ENCODE measurements around the gene APOE. TPM values are rescaled to one million over a fixed set of nuclear protein-coding genes. Genes with fewer than 3 reads are reported as not detected.
"Not testable (repeated sequence)": the region's sequence is repeated elsewhere in the genome, so short reads cannot be mapped to it uniquely, and the experiment has no call there.

Gene APOE
- polyA plus RNA-seq, 2 of the 4 experiments (the other 2 are of a cell fraction): 12.5 to 31.9 TPM

DNA sequence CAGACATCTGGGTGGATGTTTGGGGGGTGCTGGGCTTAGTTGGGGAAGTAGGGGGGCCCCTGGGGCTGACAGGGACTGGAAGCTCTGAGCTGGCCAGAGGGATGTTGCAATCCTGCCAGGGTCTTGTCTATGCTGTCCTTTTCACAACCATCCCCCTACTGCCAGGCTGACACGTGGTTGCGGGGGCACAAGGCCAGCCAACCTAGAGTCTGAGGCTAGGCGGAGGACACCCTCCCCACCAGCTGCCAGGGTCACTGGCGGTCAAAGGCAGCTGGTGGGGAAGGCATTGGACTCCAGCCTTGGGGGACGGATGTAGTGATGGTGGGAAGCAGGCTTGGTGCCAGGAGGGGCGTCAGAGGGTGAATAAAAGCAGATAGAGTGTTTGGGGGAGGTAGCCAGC is 7.3 kb downstream of the APOE start:
- H3K4me1 ChIP-seq: peaks cover 36% of the 10 kb centered on the region
- FAIRE-seq: no peak
- CTCF ChIA-PET: interaction anchor here (1.6 to 18.1 kb wide), 5 partner anchors 9 to 38 kb away, joined by 3 to 303 read pairs (median 13); partner anchors contain the start of gene CLPTM1
- TF ChIP-seq RAD21 (conservative IDR thresholded peaks at IDR 0.05 in 1 of 2, IDR thresholded peaks at IDR 0.05 in 1 of 2): no peak
- TF ChIP-seq CEBPB (IDR thresholded peaks at IDR 0.05): peak in 1 of 2 experiments; percentile 50; a peak in 1 of 4 replicates
- WGBS (ENCODE audit: missing lambda C conversion rate): 89% methylated on average over 6 of the region's 6 CpGs
- H3K4me3 ChIP-seq: no peak overlapping the region
- H3K27ac ChIP-seq: peak overlapping the region in 1 of 2 experiments; percentile 92; a peak in 4 of 6 replicates
- H3K4me2 ChIP-seq: no peak overlapping the region; the same call in 2 of the 3 replicates
- DNase-seq (ENCODE audit: low read depth in 1 of 2, low spot score in 1 of 2): no peak
- no peak for ATAC-seq
- H3K9me3 ChIP-seq: no peaks in the 10 kb centered on the region
- POLR2A ChIA-PET: no interaction called here

DNA sequence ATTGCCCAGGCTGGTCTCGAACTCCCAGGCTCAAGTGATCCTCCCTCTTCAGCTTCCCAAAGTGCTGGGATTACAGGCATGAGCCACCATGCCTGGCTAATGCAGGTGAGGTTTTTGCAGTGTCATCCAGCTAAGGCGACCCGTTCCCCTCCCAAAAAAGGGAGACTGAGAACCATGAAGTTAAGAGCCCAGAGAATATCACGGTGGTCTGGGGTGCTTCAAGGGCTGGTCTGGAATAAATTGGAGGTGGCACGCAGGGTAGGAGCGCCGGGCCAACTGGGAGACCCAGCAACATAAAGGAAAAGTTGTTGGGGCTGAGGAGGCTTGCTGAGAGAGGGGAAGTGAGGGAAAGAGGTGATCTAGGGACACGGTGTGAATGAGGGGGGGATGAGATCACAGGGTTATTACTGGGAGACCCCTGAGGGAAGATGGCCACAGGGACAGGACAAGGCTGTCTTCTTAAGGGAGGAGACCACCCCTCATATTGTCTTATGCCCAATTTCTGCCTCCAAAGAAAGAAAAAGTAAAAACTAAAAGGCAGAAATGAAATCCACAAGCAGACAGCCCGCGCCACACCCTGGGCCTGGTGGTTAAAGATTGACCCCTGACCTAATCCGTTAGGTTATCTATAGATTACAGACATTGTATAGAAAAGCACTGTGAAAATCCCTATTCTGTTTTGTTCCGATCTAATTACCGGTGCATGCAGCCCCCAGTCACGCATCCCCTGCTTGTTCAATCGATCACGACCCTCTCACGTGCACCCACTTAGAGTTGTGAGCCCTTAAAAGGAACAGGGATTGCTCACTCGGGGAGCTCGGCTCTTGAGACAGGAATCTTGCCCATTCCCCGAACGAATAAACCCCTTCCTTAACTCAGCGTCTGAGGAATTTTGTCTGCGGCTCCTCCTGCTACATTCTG is 8.2 kb downstream of the APOE start:
- Histone ChIP-seq H3K4me3 (peak overlapping the region; percentile 51), H3K4me2 (peak overlapping the region; percentile 91), H3K4me1 (peaks cover 36% of the 10 kb centered on the region), H3K27ac (peak overlapping the region; percentile 85 to 92)
- TF ChIP-seq MAFK (IDR thresholded peaks at IDR 0.05; ENCODE audit: partially characterized antibody) (peak; percentile 82), HOXB5 (CRISPR knock-in tag; IDR thresholded peaks at IDR 0.05) (0 out of 2 replicates have a peak, but pooled peaks have one; percentile 33)
- TF ChIP-seq, protein P1, sequence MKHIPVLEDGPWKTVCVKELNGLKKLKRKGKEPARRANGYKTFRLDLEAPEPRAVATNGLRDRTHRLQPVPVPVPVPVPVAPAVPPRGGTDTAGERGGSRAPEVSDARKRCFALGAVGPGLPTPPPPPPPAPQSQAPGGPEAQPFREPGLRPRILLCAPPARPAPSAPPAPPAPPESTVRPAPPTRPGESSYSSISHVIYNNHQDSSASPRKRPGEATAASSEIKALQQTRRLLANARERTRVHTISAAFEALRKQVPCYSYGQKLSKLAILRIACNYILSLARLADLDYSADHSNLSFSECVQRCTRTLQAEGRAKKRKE (CRISPR knock-in tag; IDR thresholded peaks at IDR 0.05; ENCODE audit: low read depth): 0 out of 2 replicates have a peak, but pooled peaks have one; percentile 19
- ChIA-PET CTCF (interaction anchor here (1.6 to 18.1 kb wide), 4 partner anchors 10 to 37 kb away, joined by 3 to 303 read pairs (median 32); partner anchors contain the start of gene CLPTM1), POLR2A (interaction anchor here (0.6 kb wide), 1 partner anchor 15 kb away, joined by 3 read pairs; no protein-coding TSS in a partner anchor)
- WGBS (ENCODE audit: missing lambda C conversion rate): 37% methylated on average over 23 of the region's 23 CpGs
- FAIRE-seq, H3K9me3 ChIP-seq, ATAC-seq: not testable (repeated sequence)
- DNase-seq (ENCODE audit: low read depth in 1 of 2, low spot score in 1 of 2): peak in 1 of 2 experiments; percentile 41

DNA sequence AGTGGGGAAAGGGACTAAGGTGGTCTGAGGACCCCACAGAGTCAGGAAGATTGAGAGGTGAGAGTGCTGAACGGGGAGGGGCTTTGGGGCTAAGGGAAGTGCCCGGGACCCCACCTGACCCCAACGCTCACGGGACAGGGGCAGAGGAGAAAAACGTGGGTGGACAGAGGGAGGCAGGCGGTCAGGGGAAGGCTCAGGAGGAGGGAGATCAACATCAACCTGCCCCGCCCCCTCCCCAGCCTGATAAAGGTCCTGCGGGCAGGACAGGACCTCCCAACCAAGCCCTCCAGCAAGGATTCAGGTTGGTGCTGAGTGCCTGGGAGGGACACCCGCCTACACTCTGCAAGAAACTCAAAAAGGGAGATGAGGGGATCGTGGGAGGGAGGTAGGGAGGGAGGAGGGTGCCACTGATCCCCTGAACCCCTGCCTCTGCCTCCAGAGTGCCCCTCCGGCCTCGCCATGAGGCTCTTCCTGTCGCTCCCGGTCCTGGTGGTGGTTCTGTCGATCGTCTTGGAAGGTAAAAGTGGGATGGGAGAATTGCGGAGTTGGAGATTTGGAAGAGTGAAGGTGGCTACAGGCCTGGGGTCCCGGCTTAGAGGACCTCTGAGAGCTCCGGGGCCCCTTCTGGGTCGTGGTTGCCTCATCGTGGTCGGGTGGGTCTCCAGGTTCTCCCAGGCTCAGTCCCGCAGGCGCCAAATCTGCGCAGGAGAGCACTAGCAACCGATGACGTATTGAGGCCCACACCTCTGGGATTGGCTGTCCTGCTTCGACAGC is 9.0 kb downstream of the APOE start, which contains the start of gene APOC1:
APOC1 (plus strand) TSS at position 176 of the 774 bp plus-strand sequence; CDS start at position 460, 284 bp downstream.
- peak; percentile 90 for FAIRE-seq
- ChIA-PET POLR2A (interaction anchor here (0.6 to 1.2 kb wide), 7 partner anchors 10 to 415 kb away, joined by 3 to 7 read pairs (median 5); partner anchors contain the start of genes CLPTM1, TOMM40 and ZNF180), CTCF (interaction anchor here (0.6 to 18.1 kb wide), 6 partner anchors 11 to 231 kb away, joined by 3 to 303 read pairs (median 10); partner anchors contain the start of gene CLPTM1)
- peak; percentile 92 for ATAC-seq
- Histone ChIP-seq H3K27ac (peak within 1 kb of the TSS; percentile 85 to 92), H3K4me1 (peaks cover 36% of the 10 kb centered on the region), H3K4me2 (peak within 1 kb of the TSS; percentile 91), H3K4me3 (peak within 1 kb of the TSS; percentile 51)
- H3K9me3 ChIP-seq: not testable (repeated sequence)
- WGBS (ENCODE audit: missing lambda C conversion rate): 1% methylated on average over 28 of the region's 28 CpGs
- TF ChIP-seq CEBPB (IDR thresholded peaks at IDR 0.05) (peak in 1 of 2 experiments; percentile 16; a peak in 1 of 4 replicates), JUN (IDR thresholded peaks at IDR 0.05) (peak in 1 of 2 experiments; percentile 50; a peak in 1 of 5 replicates), POLR2A (IDR thresholded peaks at IDR 0.05; ENCODE audit: low read length) (peak; percentile 55), RFX5 (IDR thresholded peaks at IDR 0.05) (peak; percentile 100)
- TF ChIP-seq, protein P2, sequence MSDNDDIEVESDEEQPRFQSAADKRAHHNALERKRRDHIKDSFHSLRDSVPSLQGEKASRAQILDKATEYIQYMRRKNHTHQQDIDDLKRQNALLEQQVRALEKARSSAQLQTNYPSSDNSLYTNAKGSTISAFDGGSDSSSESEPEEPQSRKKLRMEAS (IDR thresholded peaks at IDR 0.05): peak; percentile 80
- peak; percentile 94 to 98 for DNase-seq (ENCODE audit: low read depth in 1 of 2, low spot score in 1 of 2)

DNA sequence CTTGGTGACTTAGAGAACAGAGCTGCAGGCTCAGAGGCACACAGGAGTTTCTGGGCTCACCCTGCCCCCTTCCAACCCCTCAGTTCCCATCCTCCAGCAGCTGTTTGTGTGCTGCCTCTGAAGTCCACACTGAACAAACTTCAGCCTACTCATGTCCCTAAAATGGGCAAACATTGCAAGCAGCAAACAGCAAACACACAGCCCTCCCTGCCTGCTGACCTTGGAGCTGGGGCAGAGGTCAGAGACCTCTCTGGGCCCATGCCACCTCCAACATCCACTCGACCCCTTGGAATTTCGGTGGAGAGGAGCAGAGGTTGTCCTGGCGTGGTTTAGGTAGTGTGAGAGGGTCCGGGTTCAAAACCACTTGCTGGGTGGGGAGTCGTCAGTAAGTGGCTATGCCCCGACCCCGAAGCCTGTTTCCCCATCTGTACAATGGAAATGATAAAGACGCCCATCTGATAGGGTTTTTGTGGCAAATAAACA is 18.7 kb downstream of the APOE start:
- Histone ChIP-seq H3K4me3 (no peak overlapping the region), H3K4me1 (peaks cover 15% of the 10 kb centered on the region; the same call in 2 of the 3 replicates), H3K9me3 (no peaks in the 10 kb centered on the region), H3K4me2 (peak overlapping the region; percentile 34; the same call in 2 of the 3 replicates), H3K27ac (peak overlapping the region in 1 of 2 experiments; percentile 44; a peak in 2 of 6 replicates)
- ChIA-PET CTCF (interaction anchor here (0.6 to 3.4 kb wide), 5 partner anchors 12 to 27 kb away, joined by 4 to 22 read pairs (median 4); no protein-coding TSS in a partner anchor), POLR2A (interaction anchor here (0.6 to 0.8 kb wide), 3 partner anchors 9 to 314 kb away, joined by 3 to 7 read pairs (median 7); partner anchors contain the start of gene APOE)
- DNase-seq (ENCODE audit: low read depth in 1 of 2, low spot score in 1 of 2) (peak in 1 of 2 experiments; percentile 38), ATAC-seq (peak; percentile 3 to 8; a peak in 2 of 6 replicates), FAIRE-seq (no peak)
- WGBS (ENCODE audit: missing lambda C conversion rate): 58% methylated on average over 8 of the region's 8 CpGs
- TF ChIP-seq EP300 (IDR thresholded peaks at IDR 0.05) (no peak), RFX5 (IDR thresholded peaks at IDR 0.05) (no peak), TP53 (CRISPR knock-in tag; IDR thresholded peaks at IDR 0.05) (no peak), ZFP36 (IDR thresholded peaks at IDR 0.05; ENCODE audit: borderline replicate concordance, partially characterized antibody) (no peak), MYC (IDR thresholded peaks at IDR 0.05; ENCODE audit: borderline replicate concordance, low read length) (no peak), BHLHE40 (IDR thresholded peaks at IDR 0.05; ENCODE audit: low read depth, low read length) (no peak), PHF8 (IDR thresholded peaks at IDR 0.05; ENCODE audit: borderline replicate concordance, low read depth) (no peak)
- TF ChIP-seq, protein P3, sequence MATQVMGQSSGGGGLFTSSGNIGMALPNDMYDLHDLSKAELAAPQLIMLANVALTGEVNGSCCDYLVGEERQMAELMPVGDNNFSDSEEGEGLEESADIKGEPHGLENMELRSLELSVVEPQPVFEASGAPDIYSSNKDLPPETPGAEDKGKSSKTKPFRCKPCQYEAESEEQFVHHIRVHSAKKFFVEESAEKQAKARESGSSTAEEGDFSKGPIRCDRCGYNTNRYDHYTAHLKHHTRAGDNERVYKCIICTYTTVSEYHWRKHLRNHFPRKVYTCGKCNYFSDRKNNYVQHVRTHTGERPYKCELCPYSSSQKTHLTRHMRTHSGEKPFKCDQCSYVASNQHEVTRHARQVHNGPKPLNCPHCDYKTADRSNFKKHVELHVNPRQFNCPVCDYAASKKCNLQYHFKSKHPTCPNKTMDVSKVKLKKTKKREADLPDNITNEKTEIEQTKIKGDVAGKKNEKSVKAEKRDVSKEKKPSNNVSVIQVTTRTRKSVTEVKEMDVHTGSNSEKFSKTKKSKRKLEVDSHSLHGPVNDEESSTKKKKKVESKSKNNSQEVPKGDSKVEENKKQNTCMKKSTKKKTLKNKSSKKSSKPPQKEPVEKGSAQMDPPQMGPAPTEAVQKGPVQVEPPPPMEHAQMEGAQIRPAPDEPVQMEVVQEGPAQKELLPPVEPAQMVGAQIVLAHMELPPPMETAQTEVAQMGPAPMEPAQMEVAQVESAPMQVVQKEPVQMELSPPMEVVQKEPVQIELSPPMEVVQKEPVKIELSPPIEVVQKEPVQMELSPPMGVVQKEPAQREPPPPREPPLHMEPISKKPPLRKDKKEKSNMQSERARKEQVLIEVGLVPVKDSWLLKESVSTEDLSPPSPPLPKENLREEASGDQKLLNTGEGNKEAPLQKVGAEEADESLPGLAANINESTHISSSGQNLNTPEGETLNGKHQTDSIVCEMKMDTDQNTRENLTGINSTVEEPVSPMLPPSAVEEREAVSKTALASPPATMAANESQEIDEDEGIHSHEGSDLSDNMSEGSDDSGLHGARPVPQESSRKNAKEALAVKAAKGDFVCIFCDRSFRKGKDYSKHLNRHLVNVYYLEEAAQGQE (IDR thresholded peaks at IDR 0.05): no peak
- TF ChIP-seq, protein P2 (IDR thresholded peaks at IDR 0.05): no peak
- TF ChIP-seq, protein P4, sequence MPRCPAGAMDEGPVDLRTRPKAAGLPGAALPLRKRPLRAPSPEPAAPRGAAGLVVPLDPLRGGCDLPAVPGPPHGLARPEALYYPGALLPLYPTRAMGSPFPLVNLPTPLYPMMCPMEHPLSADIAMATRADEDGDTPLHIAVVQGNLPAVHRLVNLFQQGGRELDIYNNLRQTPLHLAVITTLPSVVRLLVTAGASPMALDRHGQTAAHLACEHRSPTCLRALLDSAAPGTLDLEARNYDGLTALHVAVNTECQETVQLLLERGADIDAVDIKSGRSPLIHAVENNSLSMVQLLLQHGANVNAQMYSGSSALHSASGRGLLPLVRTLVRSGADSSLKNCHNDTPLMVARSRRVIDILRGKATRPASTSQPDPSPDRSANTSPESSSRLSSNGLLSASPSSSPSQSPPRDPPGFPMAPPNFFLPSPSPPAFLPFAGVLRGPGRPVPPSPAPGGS (IDR thresholded peaks at IDR 0.05): no peak
